ENCODE results near the gene SSBP3.
"Not testable (repeated sequence)": the region's sequence is repeated elsewhere in the genome, so short reads cannot be mapped to it uniquely, and the experiment has no call there.

SSBP3 gene

GRCh38 chr1:54425152-54425584 lies 19.0 kb upstream of the SSBP3 start:
- H2AFZ ChIP-seq (ENCODE audit: low read depth, low read length, severe bottlenecking), result no peak overlapping the region
- no peak for TF ChIP-seq EZH2phosphoT487 (conservative IDR thresholded peaks at IDR 0.05; ENCODE audit: low read length)
- TF ChIP-seq, protein P1, sequence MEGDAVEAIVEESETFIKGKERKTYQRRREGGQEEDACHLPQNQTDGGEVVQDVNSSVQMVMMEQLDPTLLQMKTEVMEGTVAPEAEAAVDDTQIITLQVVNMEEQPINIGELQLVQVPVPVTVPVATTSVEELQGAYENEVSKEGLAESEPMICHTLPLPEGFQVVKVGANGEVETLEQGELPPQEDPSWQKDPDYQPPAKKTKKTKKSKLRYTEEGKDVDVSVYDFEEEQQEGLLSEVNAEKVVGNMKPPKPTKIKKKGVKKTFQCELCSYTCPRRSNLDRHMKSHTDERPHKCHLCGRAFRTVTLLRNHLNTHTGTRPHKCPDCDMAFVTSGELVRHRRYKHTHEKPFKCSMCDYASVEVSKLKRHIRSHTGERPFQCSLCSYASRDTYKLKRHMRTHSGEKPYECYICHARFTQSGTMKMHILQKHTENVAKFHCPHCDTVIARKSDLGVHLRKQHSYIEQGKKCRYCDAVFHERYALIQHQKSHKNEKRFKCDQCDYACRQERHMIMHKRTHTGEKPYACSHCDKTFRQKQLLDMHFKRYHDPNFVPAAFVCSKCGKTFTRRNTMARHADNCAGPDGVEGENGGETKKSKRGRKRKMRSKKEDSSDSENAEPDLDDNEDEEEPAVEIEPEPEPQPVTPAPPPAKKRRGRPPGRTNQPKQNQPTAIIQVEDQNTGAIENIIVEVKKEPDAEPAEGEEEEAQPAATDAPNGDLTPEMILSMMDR (IDR thresholded peaks at IDR 0.05; ENCODE audit: insufficient read depth, low read length, poor library complexity, severe bottlenecking), result no peak
- H3K9ac ChIP-seq (ENCODE audit: low read length), result no peak overlapping the region
- H3K9me3 ChIP-seq (ENCODE audit: insufficient read depth, low read length), result no peaks in the 10 kb centered on the region
- H3K9me2 ChIP-seq (replicated peaks; ENCODE audit: insufficient read depth, low read length), result no peaks in the 10 kb centered on the region
- H3K79me2 ChIP-seq (ENCODE audit: insufficient read depth, low read length), result no peaks in the 10 kb centered on the region
- H3K4me3 ChIP-seq (ENCODE audit: insufficient read depth, low read length, poor library complexity, severe bottlenecking), result no peak overlapping the region
- no peaks in the 10 kb centered on the region for H3F3A ChIP-seq (ENCODE audit: insufficient read depth)
- no peak overlapping the region for H3K27ac ChIP-seq (ENCODE audit: low read depth, low read length)
- no peaks in the 10 kb centered on the region for H3K36me3 ChIP-seq (ENCODE audit: low read length)
- H3K4me2 ChIP-seq (ENCODE audit: low read depth, low read length, poor library complexity, severe bottlenecking), result no peak overlapping the region
- H3K27me3 ChIP-seq (ENCODE audit: low read length), result peaks cover 3% of the 10 kb centered on the region; the same call in 1 of the 2 replicates
- no peaks in the 10 kb centered on the region for H4K20me1 ChIP-seq (ENCODE audit: low read depth, low read length)

- Histone ChIP-seq H3K27ac (ENCODE audit: low read depth, low read length) (no peak overlapping the region), H3K9ac (ENCODE audit: low read length) (no peak overlapping the region), H3K36me3 (ENCODE audit: low read length) (no peaks in the 10 kb centered on the region), H3K27me3 (ENCODE audit: low read length) (peaks cover 3% of the 10 kb centered on the region; the same call in 1 of the 2 replicates), H3K9me2 (replicated peaks; ENCODE audit: insufficient read depth, low read length) (no peaks in the 10 kb centered on the region), H3K79me2 (ENCODE audit: insufficient read depth, low read length) (no peaks in the 10 kb centered on the region), H2AFZ (ENCODE audit: low read depth, low read length, severe bottlenecking) (no peak overlapping the region), H3K9me3 (ENCODE audit: insufficient read depth, low read length) (no peaks in the 10 kb centered on the region), H4K20me1 (ENCODE audit: low read depth, low read length) (no peaks in the 10 kb centered on the region), H3F3A (ENCODE audit: insufficient read depth) (no peaks in the 10 kb centered on the region), H3K4me2 (ENCODE audit: low read depth, low read length, poor library complexity, severe bottlenecking) (no peak overlapping the region), H3K4me3 (ENCODE audit: insufficient read depth, low read length, poor library complexity, severe bottlenecking) (no peak overlapping the region)
- TF ChIP-seq, protein P1 (IDR thresholded peaks at IDR 0.05; ENCODE audit: insufficient read depth, low read length, poor library complexity, severe bottlenecking), result no peak
- TF ChIP-seq EZH2phosphoT487 (conservative IDR thresholded peaks at IDR 0.05; ENCODE audit: low read length), result no peak
Measured at GRCh38 chr1:54424398-54424797, 18.2 kb upstream of the SSBP3 start.

GRCh38 chr1:54421101-54421504 lies 14.9 kb upstream of the SSBP3 start:
- H3K36me3 ChIP-seq (ENCODE audit: low read length), result no peaks in the 10 kb centered on the region
- no peaks in the 10 kb centered on the region for H3K9me3 ChIP-seq (ENCODE audit: insufficient read depth, low read length)
- no peaks in the 10 kb centered on the region for H3F3A ChIP-seq (ENCODE audit: insufficient read depth)
- TF ChIP-seq, protein P1 (IDR thresholded peaks at IDR 0.05; ENCODE audit: insufficient read depth, low read length, poor library complexity, severe bottlenecking), result no peak
- no peak for TF ChIP-seq EZH2phosphoT487 (conservative IDR thresholded peaks at IDR 0.05; ENCODE audit: low read length)
- H3K4me3 ChIP-seq (ENCODE audit: insufficient read depth, low read length, poor library complexity, severe bottlenecking), result no peak overlapping the region
- H3K9me2 ChIP-seq (replicated peaks; ENCODE audit: insufficient read depth, low read length), result no peaks in the 10 kb centered on the region
- H3K9ac ChIP-seq (ENCODE audit: low read length), result no peak overlapping the region
- no peaks in the 10 kb centered on the region for H4K20me1 ChIP-seq (ENCODE audit: low read depth, low read length)
- H3K4me2 ChIP-seq (ENCODE audit: low read depth, low read length, poor library complexity, severe bottlenecking), result no peak overlapping the region
- no peak overlapping the region for H3K27ac ChIP-seq (ENCODE audit: low read depth, low read length)
- no peak overlapping the region for H2AFZ ChIP-seq (ENCODE audit: low read depth, low read length, severe bottlenecking)
- peaks cover 3% of the 10 kb centered on the region; the same call in 1 of the 2 replicates for H3K27me3 ChIP-seq (ENCODE audit: low read length)
- H3K79me2 ChIP-seq (ENCODE audit: insufficient read depth, low read length), result no peaks in the 10 kb centered on the region

GRCh38 chr1:54418598-54418997 lies 12.4 kb upstream of the SSBP3 start:
- not testable (repeated sequence) for H2AFZ ChIP-seq (ENCODE audit: low read depth, low read length, severe bottlenecking); H4K20me1 ChIP-seq (ENCODE audit: low read depth, low read length); H3K79me2 ChIP-seq (ENCODE audit: insufficient read depth, low read length); H3K9me2 ChIP-seq (replicated peaks; ENCODE audit: insufficient read depth, low read length); H3F3A ChIP-seq (ENCODE audit: insufficient read depth); H3K27ac ChIP-seq (ENCODE audit: low read depth, low read length); H3K9me3 ChIP-seq (ENCODE audit: insufficient read depth, low read length); H3K27me3 ChIP-seq (ENCODE audit: low read length); H3K4me3 ChIP-seq (ENCODE audit: insufficient read depth, low read length, poor library complexity, severe bottlenecking); H3K9ac ChIP-seq (ENCODE audit: low read length); H3K4me2 ChIP-seq (ENCODE audit: low read depth, low read length, poor library complexity, severe bottlenecking); H3K36me3 ChIP-seq (ENCODE audit: low read length)
